HTERT RPE-1 (cell line): Measurements from ENCODE around the gene SLC27A6.

ENCODE experiments used
- in situ Hi-C: fragments of 300-500 bp; cut with MboI; formaldehyde crosslinking; loops from 4 replicates; pipeline ENCODE4 v1.14.3; 2020; ENCODE audit warnings: low sequenced_read_pairs

The SLC27A6 gene

GRCh38 chr5:129061849-129062248 lies 96.6 kb downstream of the SLC27A6 start:
- in situ Hi-C loops: no loop called here

GRCh38 chr5:129063483-129064113 lies 98.3 kb downstream of the SLC27A6 start:
- in situ Hi-C loops: no loop called here

GRCh38 chr5:129065721-129066120 lies 100.4 kb downstream of the SLC27A6 start:
- in situ Hi-C loops: no loop called here

GRCh38 chr5:129067745-129068144 lies 102.5 kb downstream of the SLC27A6 start:
- in situ Hi-C loops: no loop called here

GRCh38 chr5:129069292-129069691 lies 104.0 kb downstream of the SLC27A6 start:
- in situ Hi-C loops: no loop called here

- in situ Hi-C loops: no loop called here
Observed at GRCh38 chr5:129073111-129073510, 107.8 kb downstream of the SLC27A6 start.

GRCh38 chr5:129074903-129075302 lies 109.6 kb downstream of the SLC27A6 start:
- in situ Hi-C loops: no loop called here

GRCh38 chr5:129077433-129078075 lies 112.3 kb downstream of the SLC27A6 start:
- in situ Hi-C loops: no loop called here

GRCh38 chr5:129078247-129078646 lies 113.0 kb downstream of the SLC27A6 start:
- in situ Hi-C loops: no loop called here

GRCh38 chr5:129078660-129079059 lies 113.4 kb downstream of the SLC27A6 start:
- in situ Hi-C loops: no loop called here

- in situ Hi-C loops: no loop called here
Observed at GRCh38 chr5:129079496-129079895, 114.2 kb downstream of the SLC27A6 start.

GRCh38 chr5:129080766-129081165 lies 115.5 kb downstream of the SLC27A6 start:
- in situ Hi-C loops: no loop called here

- in situ Hi-C loops: no loop called here
Observed at GRCh38 chr5:129082225-129083136, 117.2 kb downstream of the SLC27A6 start.
